Osteoblast (primary cell): ENCODE measurements around the gene WIPF1. TPM values are rescaled to one million over a fixed set of nuclear protein-coding genes. Genes with fewer than 3 reads are reported as not detected.

Source experiments
- DNase-seq: peaks from one replicate; pipeline ENCODE4 v3.0.0; 2011; ENCODE audit warnings: low spot score, mixed read lengths; ENCODE audit not compliant: insufficient read length; ENCODE audit errors: missing footprints
- H2AFZ ChIP-seq: 2 replicates; pipeline ENCODE4 v1.6.0; 2011; ENCODE audit warnings: mild to moderate bottlenecking, low read length
- H3K27ac ChIP-seq: 2 replicates; pipeline ENCODE4 v1.5.1; 2011; ENCODE audit warnings: mild to moderate bottlenecking, low read depth, low read length, moderate library complexity
- H3K27me3 ChIP-seq: 2 replicates; pipeline ENCODE4 v1.6.0; 2012; ENCODE audit warnings: mild to moderate bottlenecking, control low read depth, inconsistent platforms, low read length, moderate library complexity; ENCODE audit not compliant: insufficient read depth
- H3K36me3 ChIP-seq: 2 replicates; pipeline ENCODE4 v1.5.1; 2011; ENCODE audit warnings: mild to moderate bottlenecking, low read length, control low read depth, moderate library complexity; ENCODE audit not compliant: insufficient read depth
- H3K4me1 ChIP-seq: 2 replicates; pipeline ENCODE4 v1.5.1; 2011; ENCODE audit warnings: mild to moderate bottlenecking, low read length, control low read depth, moderate library complexity; ENCODE audit not compliant: insufficient read depth
- H3K4me2 ChIP-seq: 2 replicates; pipeline ENCODE4 v1.6.0; 2011; ENCODE audit warnings: mild to moderate bottlenecking, low read length; ENCODE audit not compliant: insufficient read depth
- H3K4me3 ChIP-seq: fragments of 200-600 bp; sonication (generic); 3 replicates; pipeline ENCODE4 v1.5.1; 2012; ENCODE audit warnings: mild to moderate bottlenecking, low read length, inconsistent platforms; ENCODE audit not compliant: insufficient read depth
- H3K79me2 ChIP-seq: 2 replicates; pipeline ENCODE4 v1.6.0; 2012; ENCODE audit warnings: mild to moderate bottlenecking, low read length, control low read depth, inconsistent platforms; ENCODE audit not compliant: insufficient read depth
- H3K9me3 ChIP-seq: 2 replicates; pipeline ENCODE4 v1.5.1; 2011; ENCODE audit warnings: low read depth, low read length, control low read depth
- H4K20me1 ChIP-seq: 2 replicates; pipeline ENCODE4 v1.6.0; 2012; ENCODE audit warnings: mild to moderate bottlenecking, low read length, control low read depth; ENCODE audit not compliant: insufficient read depth
- CTCF ChIP-seq: IDR thresholded peaks from 2 replicates; pipeline ENCODE4 v1.5.1; 2011; ENCODE audit warnings: mild to moderate bottlenecking, low read depth, low read length, moderate library complexity; ENCODE audit errors: extremely low read depth
- total RNA-seq: library from RNA; depleted of rRNA; stranded (reverse); fragments of >200 nt; gene quantifications from 2 replicates; pipeline ENCODE4 v1.2.3, GENCODE V29; 2012

Gene WIPF1
- total RNA-seq, 1 donor: 17.7 TPM

- DNase-seq: peak; percentile 72
- Histone ChIP-seq H3K4me3 (no peak overlapping the region), H3K4me2 (peak overlapping the region; percentile 15), H3K4me1 (peaks cover 50% of the 10 kb centered on the region), H3K36me3 (no peaks in the 10 kb centered on the region), H2AFZ (no peak overlapping the region), H3K9me3 (no peaks in the 10 kb centered on the region), H3K27ac (peak overlapping the region; percentile 91), H3K79me2 (peaks cover 6% of the 10 kb centered on the region), H3K27me3 (no peaks in the 10 kb centered on the region), H4K20me1 (no peaks in the 10 kb centered on the region)
- no peak for TF ChIP-seq CTCF
These were observed 18.4 kb upstream of the WIPF1 start for GRCh38 chr2:174615871-174616436.

GRCh38 chr2:174614261-174614660 lies 16.7 kb upstream of the WIPF1 start:
- Histone ChIP-seq H3K36me3 (no peaks in the 10 kb centered on the region), H3K4me2 (peak overlapping the region; percentile 12)

GRCh38 chr2:174613531-174613930 lies 15.9 kb upstream of the WIPF1 start:
- no peaks in the 10 kb centered on the region for H4K20me1 ChIP-seq
- no peaks in the 10 kb centered on the region for H3K9me3 ChIP-seq
- no peaks in the 10 kb centered on the region for H3K27me3 ChIP-seq
- no peak overlapping the region for H3K4me3 ChIP-seq
- no peak for TF ChIP-seq CTCF
- H3K4me2 ChIP-seq: no peak overlapping the region
- peaks cover 6% of the 10 kb centered on the region for H3K79me2 ChIP-seq
- H3K27ac ChIP-seq: peak overlapping the region; percentile 91
- no peak for DNase-seq
- peaks cover 66% of the 10 kb centered on the region for H3K4me1 ChIP-seq
- no peak overlapping the region for H2AFZ ChIP-seq
- H3K36me3 ChIP-seq: no peaks in the 10 kb centered on the region

More at GRCh38 chr2:174614261-174614660, 16.7 kb upstream of the WIPF1 start:
- Histone ChIP-seq H3K9me3 (no peaks in the 10 kb centered on the region), H3K79me2 (peaks cover 6% of the 10 kb centered on the region), H4K20me1 (no peaks in the 10 kb centered on the region), H3K4me1 (peaks cover 66% of the 10 kb centered on the region), H3K27me3 (no peaks in the 10 kb centered on the region), H2AFZ (no peak overlapping the region), H3K4me3 (no peak overlapping the region), H3K27ac (peak overlapping the region; percentile 91)
- DNase-seq: peak; percentile 67
- no peak for TF ChIP-seq CTCF

GRCh38 chr2:174612970-174613369 lies 15.4 kb upstream of the WIPF1 start:
- H3K27ac ChIP-seq: no peak overlapping the region
- DNase-seq: no peak
- no peaks in the 10 kb centered on the region for H3K9me3 ChIP-seq
- H3K36me3 ChIP-seq: no peaks in the 10 kb centered on the region
- peaks cover 63% of the 10 kb centered on the region for H3K4me1 ChIP-seq
- no peaks in the 10 kb centered on the region for H3K27me3 ChIP-seq
- H3K4me3 ChIP-seq: no peak overlapping the region
- H3K79me2 ChIP-seq: peaks cover 6% of the 10 kb centered on the region
- H4K20me1 ChIP-seq: no peaks in the 10 kb centered on the region
- TF ChIP-seq CTCF: no peak
- no peak overlapping the region for H2AFZ ChIP-seq
- H3K4me2 ChIP-seq: no peak overlapping the region
